ENCODE data around the gene TTLL11.

DNA sequence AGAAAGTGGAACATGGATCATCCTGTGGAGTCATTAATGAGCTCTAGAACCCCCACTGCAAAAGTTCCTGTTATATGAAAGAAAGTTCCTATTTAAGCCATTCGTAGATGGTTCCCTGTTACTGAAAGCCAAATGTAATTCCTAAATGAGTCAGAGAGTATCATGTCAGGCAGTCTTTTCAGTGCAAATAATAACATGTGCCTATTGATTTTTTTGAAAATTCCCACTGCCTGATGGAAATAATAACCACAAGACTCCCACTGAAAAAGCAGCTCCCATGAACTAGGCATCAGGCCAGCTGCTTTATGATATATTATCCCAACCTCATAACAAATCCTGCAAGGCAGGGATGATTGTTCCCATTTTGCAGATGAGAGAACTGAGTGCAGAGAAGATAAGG, 224.5 kb downstream of the TTLL11 start:
- TF ChIP-seq, protein P1, sequence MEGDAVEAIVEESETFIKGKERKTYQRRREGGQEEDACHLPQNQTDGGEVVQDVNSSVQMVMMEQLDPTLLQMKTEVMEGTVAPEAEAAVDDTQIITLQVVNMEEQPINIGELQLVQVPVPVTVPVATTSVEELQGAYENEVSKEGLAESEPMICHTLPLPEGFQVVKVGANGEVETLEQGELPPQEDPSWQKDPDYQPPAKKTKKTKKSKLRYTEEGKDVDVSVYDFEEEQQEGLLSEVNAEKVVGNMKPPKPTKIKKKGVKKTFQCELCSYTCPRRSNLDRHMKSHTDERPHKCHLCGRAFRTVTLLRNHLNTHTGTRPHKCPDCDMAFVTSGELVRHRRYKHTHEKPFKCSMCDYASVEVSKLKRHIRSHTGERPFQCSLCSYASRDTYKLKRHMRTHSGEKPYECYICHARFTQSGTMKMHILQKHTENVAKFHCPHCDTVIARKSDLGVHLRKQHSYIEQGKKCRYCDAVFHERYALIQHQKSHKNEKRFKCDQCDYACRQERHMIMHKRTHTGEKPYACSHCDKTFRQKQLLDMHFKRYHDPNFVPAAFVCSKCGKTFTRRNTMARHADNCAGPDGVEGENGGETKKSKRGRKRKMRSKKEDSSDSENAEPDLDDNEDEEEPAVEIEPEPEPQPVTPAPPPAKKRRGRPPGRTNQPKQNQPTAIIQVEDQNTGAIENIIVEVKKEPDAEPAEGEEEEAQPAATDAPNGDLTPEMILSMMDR (IDR thresholded peaks at IDR 0.05): no peak
- TF ChIP-seq POLR2A (IDR thresholded peaks at IDR 0.05): no peak
